Nephron progenitor cell (in vitro differentiated cells): ENCODE data around the gene RNF207.

Source experiments
- DNase-seq: peaks from one replicate; pipeline ENCODE4 v3.0.0; 2021
- H3K27ac Mint-ChIP-seq: 2 replicates; pipeline ENCODE4 v1.8.0; 2021; ENCODE audit warnings: mild to moderate bottlenecking, moderate library complexity, mixed read lengths
- H3K27me3 Mint-ChIP-seq: 2 replicates; pipeline ENCODE4 v1.8.0; 2021; ENCODE audit warnings: mild to moderate bottlenecking, low read depth, mixed read lengths; ENCODE audit not compliant: poor library complexity
- H3K36me3 Mint-ChIP-seq: 2 replicates; pipeline ENCODE4 v1.8.0; 2021; ENCODE audit warnings: low read depth, mixed read lengths
- H3K4me1 Mint-ChIP-seq: 2 replicates; pipeline ENCODE4 v1.8.0; 2021; ENCODE audit warnings: mixed read lengths
- H3K4me3 Mint-ChIP-seq: 2 replicates; pipeline ENCODE4 v1.8.0; 2021; ENCODE audit warnings: mild to moderate bottlenecking, moderate library complexity, mixed read lengths
- H3K9me3 Mint-ChIP-seq: 2 replicates; pipeline ENCODE4 v1.8.0; 2021; ENCODE audit warnings: mild to moderate bottlenecking, moderate library complexity, mixed read lengths
- CTCF ChIP-seq: fragments of 200-600 bp; sonication (generic); IDR thresholded peaks from 2 replicates; pipeline ENCODE4 v1.5.0; 2021; ENCODE audit warnings: antibody characterized with exemption

The RNF207 gene

GRCh38 chr1:6166221-6166620, 39.7 kb upstream of the RNF207 start:
- Mint-ChIP-seq H3K9me3 (no peaks in the 10 kb centered on the region), H3K4me3 (no peak overlapping the region), H3K4me1 (peaks cover 10% of the 10 kb centered on the region), H3K36me3 (no peaks in the 10 kb centered on the region), H3K27me3 (peaks cover 68% of the 10 kb centered on the region), H3K27ac (no peak overlapping the region)
- no peak for TF ChIP-seq CTCF
- DNase-seq: no peak

GRCh38 chr1:6166655-6167390, 39.1 kb upstream of the RNF207 start:
- Mint-ChIP-seq H3K4me3 (no peak overlapping the region), H3K27me3 (peaks cover 63% of the 10 kb centered on the region), H3K36me3 (no peaks in the 10 kb centered on the region), H3K4me1 (peaks cover 14% of the 10 kb centered on the region), H3K9me3 (no peaks in the 10 kb centered on the region), H3K27ac (no peak overlapping the region)
- DNase-seq: no peak
- no peak for TF ChIP-seq CTCF

DNA sequence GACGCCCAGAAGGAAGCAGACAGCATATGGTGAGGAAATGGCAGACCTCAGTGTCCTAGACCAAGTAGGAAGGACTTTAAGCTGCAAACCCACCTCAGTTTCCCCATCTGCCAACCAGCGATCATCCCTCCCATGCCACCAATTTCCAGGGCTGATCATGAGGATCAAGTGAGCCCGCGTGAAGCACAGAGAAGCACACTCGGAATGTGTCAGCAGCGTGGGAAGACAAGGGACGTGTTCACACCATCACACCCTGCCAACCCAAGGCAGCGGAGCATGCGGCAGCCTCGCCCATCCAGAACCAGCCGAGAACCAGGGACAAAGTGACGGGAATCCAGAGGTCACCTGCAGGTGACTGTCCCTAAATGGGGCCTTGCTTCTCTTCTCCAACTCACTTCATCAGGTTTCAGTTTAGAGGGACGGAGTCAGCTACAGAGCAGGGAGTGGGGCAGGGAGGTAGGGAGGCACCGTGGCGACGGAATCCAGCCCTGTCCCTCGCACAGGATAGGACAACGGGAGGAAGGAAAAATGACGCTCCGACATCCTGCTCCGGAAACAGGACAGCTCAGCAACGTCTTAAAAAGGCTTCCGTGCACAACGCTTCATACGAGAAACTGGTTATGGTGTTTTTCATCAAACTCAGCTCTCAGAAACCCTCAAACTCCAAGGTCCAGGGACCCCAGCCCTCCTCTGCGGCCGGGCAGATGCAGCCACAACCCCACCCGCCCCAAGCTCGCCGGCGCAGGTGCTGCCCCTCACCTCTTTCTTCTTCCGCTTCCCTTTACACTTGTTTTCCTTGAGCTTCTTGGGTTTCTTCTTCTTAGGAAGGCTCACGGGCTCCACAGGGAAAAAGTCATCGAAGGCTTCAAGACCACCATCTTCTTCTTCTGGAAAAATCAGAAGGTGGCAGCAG, 38.3 kb upstream of the RNF207 start:
- Mint-ChIP-seq H3K27me3 (peaks cover 61% of the 10 kb centered on the region), H3K27ac (no peak overlapping the region), H3K36me3 (no peaks in the 10 kb centered on the region), H3K4me3 (no peak overlapping the region), H3K4me1 (peaks cover 14% of the 10 kb centered on the region), H3K9me3 (no peaks in the 10 kb centered on the region)
- no peak for TF ChIP-seq CTCF
- no peak for DNase-seq

GRCh38 chr1:6168947-6169586, 36.9 kb upstream of the RNF207 start:
- DNase-seq: no peak
- H3K4me1 Mint-ChIP-seq: peaks cover 14% of the 10 kb centered on the region
- H3K36me3 Mint-ChIP-seq: no peaks in the 10 kb centered on the region
- H3K27ac Mint-ChIP-seq: no peak overlapping the region
- H3K4me3 Mint-ChIP-seq: no peak overlapping the region
- no peak for TF ChIP-seq CTCF
- H3K27me3 Mint-ChIP-seq: peaks cover 50% of the 10 kb centered on the region
- no peaks in the 10 kb centered on the region for H3K9me3 Mint-ChIP-seq

GRCh38 chr1:6170116-6170741, 35.7 kb upstream of the RNF207 start:
- DNase-seq: no peak
- no peaks in the 10 kb centered on the region for H3K36me3 Mint-ChIP-seq

More at GRCh38 chr1:6170116-6170741, 35.7 kb upstream of the RNF207 start:
- no peak for TF ChIP-seq CTCF
- peaks cover 14% of the 10 kb centered on the region for H3K4me1 Mint-ChIP-seq
- H3K27ac Mint-ChIP-seq: no peak overlapping the region
- no peak overlapping the region for H3K4me3 Mint-ChIP-seq
- H3K27me3 Mint-ChIP-seq: peaks cover 43% of the 10 kb centered on the region
- H3K9me3 Mint-ChIP-seq: no peaks in the 10 kb centered on the region
